ENCODE data around the gene TTLL10.

GRCh38 chr1:1149416-1149815 lies 24.3 kb upstream of the TTLL10 start:
- TF ChIP-seq, protein P1, sequence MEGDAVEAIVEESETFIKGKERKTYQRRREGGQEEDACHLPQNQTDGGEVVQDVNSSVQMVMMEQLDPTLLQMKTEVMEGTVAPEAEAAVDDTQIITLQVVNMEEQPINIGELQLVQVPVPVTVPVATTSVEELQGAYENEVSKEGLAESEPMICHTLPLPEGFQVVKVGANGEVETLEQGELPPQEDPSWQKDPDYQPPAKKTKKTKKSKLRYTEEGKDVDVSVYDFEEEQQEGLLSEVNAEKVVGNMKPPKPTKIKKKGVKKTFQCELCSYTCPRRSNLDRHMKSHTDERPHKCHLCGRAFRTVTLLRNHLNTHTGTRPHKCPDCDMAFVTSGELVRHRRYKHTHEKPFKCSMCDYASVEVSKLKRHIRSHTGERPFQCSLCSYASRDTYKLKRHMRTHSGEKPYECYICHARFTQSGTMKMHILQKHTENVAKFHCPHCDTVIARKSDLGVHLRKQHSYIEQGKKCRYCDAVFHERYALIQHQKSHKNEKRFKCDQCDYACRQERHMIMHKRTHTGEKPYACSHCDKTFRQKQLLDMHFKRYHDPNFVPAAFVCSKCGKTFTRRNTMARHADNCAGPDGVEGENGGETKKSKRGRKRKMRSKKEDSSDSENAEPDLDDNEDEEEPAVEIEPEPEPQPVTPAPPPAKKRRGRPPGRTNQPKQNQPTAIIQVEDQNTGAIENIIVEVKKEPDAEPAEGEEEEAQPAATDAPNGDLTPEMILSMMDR (IDR thresholded peaks at IDR 0.05; ENCODE audit: poor library complexity, severe bottlenecking) = no peak
- TF ChIP-seq, protein P2, sequence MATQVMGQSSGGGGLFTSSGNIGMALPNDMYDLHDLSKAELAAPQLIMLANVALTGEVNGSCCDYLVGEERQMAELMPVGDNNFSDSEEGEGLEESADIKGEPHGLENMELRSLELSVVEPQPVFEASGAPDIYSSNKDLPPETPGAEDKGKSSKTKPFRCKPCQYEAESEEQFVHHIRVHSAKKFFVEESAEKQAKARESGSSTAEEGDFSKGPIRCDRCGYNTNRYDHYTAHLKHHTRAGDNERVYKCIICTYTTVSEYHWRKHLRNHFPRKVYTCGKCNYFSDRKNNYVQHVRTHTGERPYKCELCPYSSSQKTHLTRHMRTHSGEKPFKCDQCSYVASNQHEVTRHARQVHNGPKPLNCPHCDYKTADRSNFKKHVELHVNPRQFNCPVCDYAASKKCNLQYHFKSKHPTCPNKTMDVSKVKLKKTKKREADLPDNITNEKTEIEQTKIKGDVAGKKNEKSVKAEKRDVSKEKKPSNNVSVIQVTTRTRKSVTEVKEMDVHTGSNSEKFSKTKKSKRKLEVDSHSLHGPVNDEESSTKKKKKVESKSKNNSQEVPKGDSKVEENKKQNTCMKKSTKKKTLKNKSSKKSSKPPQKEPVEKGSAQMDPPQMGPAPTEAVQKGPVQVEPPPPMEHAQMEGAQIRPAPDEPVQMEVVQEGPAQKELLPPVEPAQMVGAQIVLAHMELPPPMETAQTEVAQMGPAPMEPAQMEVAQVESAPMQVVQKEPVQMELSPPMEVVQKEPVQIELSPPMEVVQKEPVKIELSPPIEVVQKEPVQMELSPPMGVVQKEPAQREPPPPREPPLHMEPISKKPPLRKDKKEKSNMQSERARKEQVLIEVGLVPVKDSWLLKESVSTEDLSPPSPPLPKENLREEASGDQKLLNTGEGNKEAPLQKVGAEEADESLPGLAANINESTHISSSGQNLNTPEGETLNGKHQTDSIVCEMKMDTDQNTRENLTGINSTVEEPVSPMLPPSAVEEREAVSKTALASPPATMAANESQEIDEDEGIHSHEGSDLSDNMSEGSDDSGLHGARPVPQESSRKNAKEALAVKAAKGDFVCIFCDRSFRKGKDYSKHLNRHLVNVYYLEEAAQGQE (IDR thresholded peaks at IDR 0.05; ENCODE audit: borderline replicate concordance) = no peak
- no peak for TF ChIP-seq EP300 (conservative IDR thresholded peaks at IDR 0.05; ENCODE audit: poor library complexity, severe bottlenecking)
- no peak for TF ChIP-seq POLR2AphosphoS5 (IDR thresholded peaks at IDR 0.05)
- TF ChIP-seq EZH2 (IDR thresholded peaks at IDR 0.05; ENCODE audit: borderline replicate concordance, insufficient read depth, low read length, poor library complexity, severe bottlenecking) = no peak
- TF ChIP-seq TAF1 (IDR thresholded peaks at IDR 0.05; ENCODE audit: low read depth) = no peak
